ENCODE results near the gene TMEM212.
A peak's percentile ranks its signal among the peaks of the same experiment; 100 is the strongest.

Gene TMEM212

GRCh38 chr3:171862392-171862791 lies 19.2 kb downstream of the TMEM212 start:
- DNase-seq = no peak

GRCh38 chr3:171862993-171863521 lies 19.9 kb downstream of the TMEM212 start:
- no peak for DNase-seq

DNA sequence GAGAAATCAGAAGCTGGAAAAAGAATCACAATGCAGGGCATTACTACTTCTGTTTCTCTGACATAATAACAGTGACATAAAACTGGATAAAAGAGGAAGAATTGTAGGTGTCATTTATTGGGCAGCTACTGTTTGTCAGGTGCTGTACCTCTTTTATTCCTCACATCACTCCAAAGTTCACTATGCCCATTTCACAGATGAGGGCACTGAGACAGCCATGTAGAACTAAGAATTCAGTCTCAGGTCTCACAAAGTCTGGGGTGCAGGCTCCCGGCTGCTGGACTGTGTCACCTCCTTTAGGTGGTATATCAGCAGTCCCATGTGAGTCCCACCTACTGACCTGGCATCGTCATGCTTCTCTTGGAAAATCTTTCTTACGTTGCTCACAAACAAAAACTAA lies 20.8 kb downstream of the TMEM212 start:
- DNase-seq = no peak

DNA sequence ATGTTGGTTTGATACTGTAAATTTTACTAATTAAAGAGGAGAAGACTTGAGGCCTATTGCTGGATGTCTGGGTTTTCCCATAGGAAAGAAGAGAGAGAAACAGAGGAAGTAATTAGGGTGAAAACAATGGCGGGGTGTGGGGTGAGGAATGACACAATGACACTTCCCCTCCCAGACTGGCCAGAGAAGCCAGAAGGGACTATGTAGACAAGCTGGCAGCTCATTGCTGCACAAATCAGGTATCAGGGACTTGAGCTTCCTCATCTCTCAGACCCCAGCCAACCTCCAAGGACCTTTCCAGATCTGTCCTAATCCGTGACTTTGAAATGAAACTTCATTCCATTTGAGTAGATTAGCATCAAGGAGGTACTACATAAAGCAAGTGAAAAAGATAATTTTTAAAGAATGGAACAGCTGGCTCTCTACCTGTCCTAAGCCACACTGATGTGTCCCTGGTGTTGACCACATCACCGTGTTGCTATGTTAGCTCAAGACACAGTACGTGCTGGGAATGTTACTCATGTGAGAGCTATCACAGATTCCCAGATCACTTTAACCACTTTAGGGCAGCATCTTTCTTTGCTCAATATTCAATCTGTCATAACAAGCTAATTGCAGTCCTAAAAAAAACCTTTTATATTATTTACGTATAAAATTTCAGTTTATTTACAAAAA lies 22.2 kb downstream of the TMEM212 start:
- DNase-seq = no peak

DNA sequence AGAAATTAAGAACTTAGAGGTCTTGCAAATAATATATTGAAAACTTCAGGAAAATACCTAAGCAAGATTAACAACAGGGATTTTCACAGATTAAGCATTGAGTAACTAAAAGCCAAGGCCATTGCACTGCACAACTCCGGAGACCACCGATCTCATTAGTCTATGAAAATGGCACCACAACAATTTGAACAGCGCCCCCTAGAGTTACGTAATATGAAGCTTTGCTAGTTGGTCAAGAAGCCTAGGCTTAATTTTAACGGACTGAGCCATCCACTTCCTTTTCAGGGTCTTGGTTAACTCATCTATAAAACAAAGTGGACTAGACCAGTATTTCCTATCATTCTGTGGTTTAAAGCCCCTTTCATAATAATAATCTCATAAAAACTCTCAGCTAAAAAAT lies 24.8 kb downstream of the TMEM212 start:
- DNase-seq = peak; percentile 61 to 71

DNA sequence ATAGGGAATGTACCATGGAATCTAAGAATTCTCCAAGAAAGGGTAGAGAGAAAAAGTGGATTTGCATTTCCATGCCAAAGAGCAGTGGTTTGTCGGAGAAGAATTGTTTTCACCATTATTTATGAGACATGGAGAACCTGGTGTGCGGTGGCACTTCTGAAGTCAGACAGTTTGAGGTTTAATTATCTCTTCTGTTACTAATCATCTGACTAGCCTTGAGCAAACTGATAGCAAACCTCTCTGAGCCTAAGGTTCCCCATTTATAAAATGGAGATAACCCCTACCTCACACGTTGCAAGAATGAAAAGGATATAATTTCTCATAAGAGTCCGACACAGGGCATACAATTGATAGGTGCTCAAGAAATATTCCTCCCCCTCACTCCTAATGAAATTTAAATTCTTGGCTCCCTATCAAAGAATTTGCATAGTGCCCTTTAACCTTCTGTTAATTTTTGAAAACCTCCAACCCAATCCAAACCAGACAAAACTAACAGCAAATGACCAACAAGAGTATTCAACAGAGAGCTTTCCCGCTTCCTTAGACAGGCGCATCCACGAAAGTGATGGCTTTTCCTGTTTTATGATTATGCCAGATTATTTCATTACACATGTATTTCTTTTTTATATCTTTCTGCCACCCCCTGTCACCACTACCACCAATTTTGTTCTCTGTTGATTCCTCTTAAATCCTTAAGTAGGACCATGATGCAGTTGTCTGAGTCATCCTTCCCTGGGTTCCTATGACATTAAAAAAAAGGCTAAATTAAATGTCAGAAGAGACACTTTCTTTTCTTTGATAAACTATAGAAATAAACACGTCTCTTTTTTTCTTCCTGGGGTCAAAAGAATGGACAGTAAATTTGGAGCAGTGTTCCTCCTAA lies 28.5 kb downstream of the TMEM212 start:
- no peak for DNase-seq

DNA sequence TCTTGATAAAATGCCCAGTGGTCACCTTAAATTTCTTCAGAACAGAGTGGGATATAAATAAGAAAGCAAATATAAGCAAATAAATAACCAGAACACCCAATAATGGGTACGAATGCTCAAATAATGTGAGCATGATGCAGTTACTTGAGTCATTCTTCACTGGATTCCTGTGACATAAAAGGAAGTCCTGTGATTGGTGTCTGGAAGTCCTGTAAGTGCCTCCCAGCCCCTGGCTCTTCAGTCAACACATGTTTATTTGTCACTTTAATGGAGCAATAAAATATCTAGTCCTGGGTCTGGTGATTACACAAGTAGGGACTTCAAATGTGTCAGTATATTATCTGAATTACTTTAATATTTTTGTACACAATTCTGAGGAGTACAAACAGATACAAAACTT lies 30.4 kb downstream of the TMEM212 start:
- no peak for DNase-seq

- no peak for DNase-seq
Measured at GRCh38 chr3:171874251-171874681, 31.1 kb downstream of the TMEM212 start.

DNA sequence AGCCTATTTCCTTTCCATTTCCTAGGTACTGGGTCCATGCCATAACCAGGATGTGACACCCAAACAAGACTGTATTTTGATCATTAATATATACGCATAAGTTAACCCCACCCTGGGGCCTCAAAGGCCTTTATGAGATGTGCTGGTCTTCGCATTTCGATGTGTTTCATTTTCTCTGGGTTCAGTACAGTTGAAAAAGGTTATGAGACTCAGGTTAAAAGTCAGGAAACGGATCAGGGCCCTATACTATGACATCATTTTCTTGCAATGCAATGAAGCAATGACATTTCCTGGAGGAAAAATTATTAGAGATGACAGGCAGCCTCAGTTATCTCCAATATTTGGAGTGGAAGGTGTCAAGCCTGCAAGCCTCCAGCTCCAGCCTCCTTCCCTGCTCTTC lies 31.7 kb downstream of the TMEM212 start:
- no peak for DNase-seq

DNA sequence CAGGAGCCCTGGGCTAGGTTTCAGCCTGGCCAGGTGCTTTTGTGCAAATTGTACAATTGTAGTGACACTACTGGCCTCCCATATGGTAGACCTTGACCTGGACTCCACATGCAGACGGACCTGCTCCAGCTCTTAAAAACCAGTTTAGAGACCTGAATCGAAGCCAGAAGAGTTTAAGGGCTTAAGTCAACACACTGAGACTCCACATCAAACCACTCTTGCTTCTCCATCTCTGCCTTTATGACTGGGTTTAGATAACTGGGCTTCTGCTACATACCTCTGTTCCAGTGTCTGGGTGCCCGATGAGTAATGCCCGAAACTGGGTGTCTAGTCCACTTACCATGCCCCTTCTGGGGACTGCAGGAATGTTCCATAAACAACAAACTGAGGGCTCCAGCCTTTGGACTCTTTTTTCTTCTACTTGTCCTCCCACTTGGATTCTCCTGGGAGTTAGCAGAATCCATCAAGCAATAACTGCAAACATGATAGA lies 32.8 kb downstream of the TMEM212 start:
- DNase-seq = no peak

DNA sequence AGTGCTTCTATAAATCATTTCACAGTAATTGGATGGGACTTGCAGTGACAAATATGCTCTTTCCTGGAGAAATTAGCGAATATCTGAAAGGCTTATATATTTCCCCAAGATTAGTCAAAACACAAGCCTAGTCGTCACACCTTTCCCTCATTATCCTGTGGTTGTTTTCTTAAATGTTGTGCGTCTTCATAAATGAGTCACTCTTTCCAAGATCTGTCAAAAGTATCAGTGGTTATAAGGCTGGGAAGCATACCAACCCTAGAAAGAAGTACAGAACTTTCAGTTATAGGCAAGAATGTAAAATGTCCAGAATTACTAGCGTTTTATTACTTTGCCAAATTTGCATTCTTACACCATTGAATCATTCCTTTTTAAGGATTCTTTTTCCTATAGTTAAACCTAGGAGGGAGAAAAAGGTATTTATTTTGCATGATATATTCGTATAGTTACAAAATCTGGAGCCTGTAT lies 33.6 kb downstream of the TMEM212 start:
- no peak for DNase-seq

GRCh38 chr3:171878461-171879225 lies 35.5 kb downstream of the TMEM212 start:
- DNase-seq = no peak

GRCh38 chr3:171879472-171879871 lies 36.3 kb downstream of the TMEM212 start:
- DNase-seq = no peak

DNA sequence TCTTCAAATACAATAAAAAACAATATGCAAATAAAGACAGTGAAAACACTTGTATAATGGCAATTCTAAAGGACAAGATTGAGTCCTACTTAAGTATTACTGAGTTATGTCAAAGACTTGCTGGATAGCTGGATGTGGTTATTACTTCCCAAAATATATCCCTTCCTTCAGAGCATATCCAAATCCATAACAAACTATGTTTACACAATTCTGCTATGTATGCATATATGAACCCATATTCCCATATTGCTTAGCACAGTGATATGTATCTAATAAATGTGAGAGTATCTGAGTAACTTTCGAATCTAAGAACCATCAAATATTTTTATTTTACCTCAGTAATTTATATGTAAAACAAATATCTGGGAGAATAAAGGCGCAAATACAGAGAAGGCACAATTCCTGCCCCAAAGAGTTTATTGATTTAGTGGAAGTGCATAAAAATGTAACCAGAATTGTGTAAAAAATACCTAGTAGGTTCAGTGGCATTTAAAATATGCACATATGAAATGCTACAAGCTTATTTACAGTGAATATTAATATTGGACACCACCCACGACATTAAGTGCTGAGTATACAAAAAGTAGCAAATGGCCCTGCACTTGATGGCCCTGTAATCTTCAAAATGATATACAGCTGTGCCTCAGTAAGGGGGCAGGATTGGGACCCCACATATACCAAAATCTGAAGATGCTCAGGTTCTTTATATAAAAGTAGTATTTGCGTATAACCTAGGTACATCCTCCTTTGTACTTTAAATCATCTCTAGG lies 37.1 kb downstream of the TMEM212 start:
- DNase-seq = no peak

- DNase-seq = no peak
Measured at GRCh38 chr3:171881251-171881650, 38.1 kb downstream of the TMEM212 start.

GRCh38 chr3:171883257-171883892 lies 40.2 kb downstream of the TMEM212 start:
- no peak for DNase-seq

- DNase-seq = no peak
Measured at GRCh38 chr3:171883893-171884279, 40.7 kb downstream of the TMEM212 start.

DNA sequence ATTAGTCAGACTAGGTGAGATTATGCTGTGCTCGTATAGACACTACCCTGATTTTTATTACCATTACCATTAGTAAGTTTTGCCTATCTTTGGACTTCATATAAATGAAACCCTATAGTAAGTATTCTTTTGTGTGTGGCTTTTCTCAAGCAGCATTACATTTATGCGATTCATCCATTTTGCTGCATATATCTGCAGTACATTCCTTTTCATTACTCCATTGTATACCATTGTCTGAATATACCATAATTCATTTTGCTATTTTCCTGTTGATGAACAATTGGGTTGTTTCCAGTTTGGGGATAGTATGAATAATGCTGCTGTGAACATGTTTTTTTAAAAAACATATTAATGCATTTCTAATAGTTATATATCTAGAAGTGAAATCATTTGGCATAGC lies 45.3 kb downstream of the TMEM212 start:
- DNase-seq = no peak

GRCh38 chr3:171890398-171890797 lies 47.2 kb downstream of the TMEM212 start:
- DNase-seq = no peak

GRCh38 chr3:171892457-171892856 lies 49.3 kb downstream of the TMEM212 start:
- DNase-seq = no peak

DNA sequence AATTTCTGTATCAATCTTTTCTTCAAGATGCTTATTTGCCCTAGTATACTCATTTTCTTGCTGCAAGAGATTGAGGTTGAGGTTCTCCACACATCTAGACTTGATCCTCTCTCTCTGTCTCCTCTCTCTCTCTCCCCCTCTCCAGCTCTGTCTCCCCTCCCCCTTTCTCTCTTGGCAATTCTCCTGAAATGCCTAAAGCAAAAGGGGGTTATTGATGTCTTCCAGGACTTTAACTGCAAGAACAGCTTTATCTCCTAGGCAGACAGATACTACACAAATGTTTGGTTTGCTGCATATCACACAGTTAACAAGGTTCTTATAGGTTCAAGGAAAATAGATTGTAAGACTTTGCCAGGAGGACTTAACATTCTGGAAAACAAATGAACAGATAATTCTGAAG lies 52.1 kb downstream of the TMEM212 start:
- no peak for DNase-seq

GRCh38 chr3:171895900-171896299 lies 52.8 kb downstream of the TMEM212 start:
- no peak for DNase-seq

Data from Kasumi-1 (cell line).